ENCODE measurements around the gene THRSP.
A peak's percentile ranks its signal among the peaks of the same experiment; 100 is the strongest.
"Not testable (repeated sequence)": the region's sequence is repeated elsewhere in the genome, so short reads cannot be mapped to it uniquely, and the experiment has no call there.

The THRSP gene, protein sequence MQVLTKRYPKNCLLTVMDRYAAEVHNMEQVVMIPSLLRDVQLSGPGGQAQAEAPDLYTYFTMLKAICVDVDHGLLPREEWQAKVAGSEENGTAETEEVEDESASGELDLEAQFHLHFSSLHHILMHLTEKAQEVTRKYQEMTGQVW

DNA sequence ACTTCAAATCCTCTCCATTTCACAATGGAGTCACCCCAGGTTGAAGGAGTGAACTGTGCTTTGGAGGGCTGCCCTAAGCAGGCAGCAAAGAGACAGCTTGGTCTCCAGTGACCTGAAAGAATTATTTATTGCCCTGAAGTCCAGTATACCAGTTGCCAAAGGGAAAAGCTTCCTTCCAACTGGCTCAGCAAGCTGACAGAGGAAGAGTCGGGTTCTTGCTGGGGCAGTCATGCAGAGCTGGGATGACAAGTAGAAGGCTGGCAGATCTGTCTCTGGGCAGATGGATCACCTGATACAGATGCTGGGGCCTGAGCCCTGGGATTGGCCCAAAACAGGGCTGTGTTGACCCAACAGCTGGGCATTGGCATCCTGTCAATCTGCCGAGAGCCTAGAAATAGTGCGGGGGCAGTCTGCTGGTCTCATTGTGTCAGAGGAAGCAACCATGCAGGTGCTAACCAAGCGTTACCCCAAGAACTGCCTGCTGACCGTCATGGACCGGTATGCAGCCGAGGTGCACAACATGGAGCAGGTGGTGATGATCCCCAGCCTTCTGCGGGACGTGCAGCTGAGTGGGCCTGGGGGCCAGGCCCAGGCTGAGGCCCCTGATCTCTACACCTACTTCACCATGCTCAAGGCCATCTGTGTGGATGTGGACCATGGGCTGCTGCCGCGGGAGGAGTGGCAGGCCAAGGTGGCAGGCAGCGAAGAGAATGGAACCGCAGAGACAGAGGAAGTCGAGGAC, at the start of gene THRSP:
THRSP (plus strand) TSS at position 422 of the 742 bp plus-strand sequence; CDS start at position 443, 21 bp downstream.
- no peak for DNase-seq (ENCODE audit: low read depth, low spot score)

DNA sequence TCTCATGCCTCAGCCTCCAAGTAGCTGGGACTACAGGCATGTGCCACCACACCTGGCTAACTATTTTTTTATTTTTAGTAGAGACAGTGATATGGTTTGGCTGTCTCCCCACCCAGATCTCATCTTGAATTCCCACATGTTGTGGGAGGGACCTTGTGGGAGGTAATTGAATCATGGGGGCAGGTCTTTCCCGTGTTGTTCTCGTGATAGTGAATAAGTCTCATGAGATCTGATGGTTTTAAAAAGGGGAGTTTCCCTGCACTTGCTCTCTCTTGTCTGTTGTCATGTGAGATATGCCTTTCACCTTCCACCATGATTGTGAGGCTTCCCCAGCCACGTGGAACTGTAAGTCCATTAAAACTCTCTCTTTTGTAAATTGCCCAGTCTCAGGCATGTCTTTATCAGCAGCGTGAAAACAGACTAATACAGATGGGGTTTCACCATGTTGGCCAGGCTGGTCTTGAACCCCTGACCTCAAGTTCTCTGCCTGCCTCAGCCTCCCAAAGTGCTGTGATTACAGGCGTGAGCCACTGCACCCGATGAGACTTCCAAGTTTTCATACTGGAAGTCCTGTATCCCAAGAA, 48.6 kb upstream of the THRSP start:
- not testable (repeated sequence) for DNase-seq (ENCODE audit: low read depth, low spot score)

DNA sequence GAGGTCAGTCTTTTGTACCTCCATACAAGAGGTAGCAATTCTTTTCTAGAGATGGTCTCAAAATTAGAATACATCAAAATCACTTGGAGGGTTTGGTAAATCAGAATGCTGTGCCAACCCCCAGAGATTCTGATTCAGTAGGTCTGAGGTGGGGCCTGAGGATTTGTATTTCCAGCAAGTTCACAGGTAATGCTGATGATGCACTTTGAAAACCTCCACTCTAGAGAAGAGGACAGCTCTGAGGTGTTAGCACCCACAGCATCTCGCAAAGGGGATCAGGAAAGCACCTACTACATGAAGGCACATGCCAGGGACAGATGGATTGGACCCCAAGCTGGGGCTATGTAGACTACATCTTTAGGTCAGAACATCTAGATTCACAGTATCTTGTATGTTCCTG, 47.8 kb upstream of the THRSP start:
- no peak for DNase-seq (ENCODE audit: low read depth, low spot score)

DNA sequence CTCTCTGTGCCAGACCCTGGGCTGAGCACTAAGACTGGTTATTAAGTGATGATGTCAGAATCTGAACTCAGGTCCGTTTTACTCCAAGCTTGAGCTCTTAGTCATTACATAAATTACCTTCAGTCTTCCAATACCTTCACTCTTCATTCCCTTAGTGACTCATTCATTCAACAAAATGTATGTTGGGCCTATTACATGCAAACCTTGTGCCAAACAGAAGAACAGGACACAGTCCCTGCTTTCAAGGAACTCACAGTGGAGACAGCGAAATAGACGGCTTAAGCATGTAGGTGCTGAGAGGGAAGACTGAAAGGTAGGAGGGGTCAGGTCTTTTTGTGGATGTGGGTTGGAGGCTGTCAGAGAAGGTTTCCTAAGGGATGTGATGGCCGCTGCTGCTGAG, 43.9 kb upstream of the THRSP start:
- DNase-seq (ENCODE audit: low read depth, low spot score) = no peak

DNA sequence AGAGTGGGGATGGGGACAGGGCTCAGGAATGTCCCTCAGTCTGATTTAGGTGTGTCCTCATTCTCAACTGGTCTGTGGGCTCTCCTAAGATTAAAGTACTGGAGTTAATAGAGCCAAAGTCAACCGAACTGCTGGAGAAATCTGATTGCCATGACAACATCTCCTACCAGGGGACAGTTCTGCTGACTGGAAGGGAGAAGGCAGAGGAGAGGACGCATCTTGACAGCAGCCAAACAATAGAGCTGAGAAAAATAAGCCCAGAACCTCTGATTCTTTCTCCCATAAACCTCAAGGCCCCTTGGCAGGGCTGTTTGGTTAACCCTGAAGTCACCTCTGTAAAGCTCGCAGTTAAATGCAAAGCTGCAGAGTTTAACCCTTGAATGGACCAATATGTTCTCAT, 43.4 kb upstream of the THRSP start:
- no peak for DNase-seq (ENCODE audit: low read depth, low spot score)

DNA sequence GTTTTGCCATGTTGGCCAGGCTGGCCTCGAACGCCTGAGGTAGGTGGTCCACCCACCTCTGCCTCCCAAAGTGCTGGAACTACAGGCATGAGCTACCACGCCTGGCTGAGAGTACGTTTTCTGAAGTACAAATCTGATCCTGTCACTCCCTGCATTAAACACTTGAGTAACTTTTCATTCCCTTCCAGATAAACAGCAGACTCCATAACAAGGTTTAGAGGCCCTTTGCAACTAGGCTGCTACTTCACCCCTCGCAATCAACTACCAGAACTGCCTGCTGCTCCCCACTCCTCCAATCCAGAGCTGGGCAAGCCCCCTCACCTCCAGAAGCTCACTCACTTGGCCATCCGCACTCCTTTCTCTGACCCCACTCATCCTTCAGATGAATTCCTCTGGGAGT, 42.0 kb upstream of the THRSP start:
- no peak for DNase-seq (ENCODE audit: low read depth, low spot score)

DNA sequence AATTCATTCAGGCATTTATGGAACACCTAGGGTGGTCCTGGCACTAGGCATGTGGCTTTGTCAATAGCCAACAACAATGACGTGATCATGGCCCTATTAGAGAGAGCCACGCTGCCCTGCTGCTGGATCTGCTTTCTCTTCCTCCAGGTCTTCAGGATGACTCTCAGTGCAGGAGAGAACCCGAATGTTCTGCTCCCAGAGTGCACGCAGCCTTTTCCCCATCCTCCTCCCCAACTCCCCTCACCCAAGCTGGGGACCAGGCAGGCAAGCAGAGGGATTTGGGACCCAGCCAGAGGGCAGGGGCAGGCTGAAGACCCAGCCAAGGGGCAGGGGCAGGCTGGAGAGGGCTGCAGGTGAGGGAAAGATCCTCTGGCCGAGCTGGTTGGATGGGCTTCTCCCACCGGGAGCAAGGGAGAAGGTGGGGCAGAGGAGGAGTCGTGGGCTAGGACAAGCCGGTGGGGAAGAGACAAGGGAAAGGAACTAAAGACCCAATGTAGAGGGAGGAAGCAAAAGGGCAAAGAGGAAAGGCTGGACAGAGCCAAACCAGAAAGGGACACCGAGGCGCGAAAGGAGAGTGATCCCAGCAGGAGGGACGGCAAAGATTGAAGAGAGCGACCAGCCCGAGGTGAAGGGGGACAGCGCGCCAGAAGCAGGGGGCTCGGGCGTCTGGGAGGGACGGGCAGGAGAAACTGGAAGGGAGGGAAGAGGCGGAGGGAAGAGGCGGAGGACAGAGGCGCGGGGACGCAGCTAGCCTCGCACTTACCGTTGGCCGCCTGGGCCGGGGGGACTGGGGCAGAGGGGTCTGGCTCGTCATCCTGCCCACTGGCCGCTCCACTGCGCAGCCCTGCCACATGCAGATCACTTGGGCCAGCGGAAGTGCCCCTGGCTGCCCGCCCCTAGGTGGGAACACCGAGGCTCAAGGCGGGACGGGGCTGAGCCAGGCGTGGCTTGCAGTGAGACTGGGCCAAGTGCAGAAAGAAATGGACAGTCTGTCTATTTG, 41.0 kb upstream of the THRSP start, which contains the start of gene KCTD14:
KCTD14 (minus strand) TSS at position 880 of the 1,000 bp plus-strand sequence; CDS start at position 853, 27 bp downstream.
- DNase-seq (ENCODE audit: low read depth, low spot score) = no peak

DNA sequence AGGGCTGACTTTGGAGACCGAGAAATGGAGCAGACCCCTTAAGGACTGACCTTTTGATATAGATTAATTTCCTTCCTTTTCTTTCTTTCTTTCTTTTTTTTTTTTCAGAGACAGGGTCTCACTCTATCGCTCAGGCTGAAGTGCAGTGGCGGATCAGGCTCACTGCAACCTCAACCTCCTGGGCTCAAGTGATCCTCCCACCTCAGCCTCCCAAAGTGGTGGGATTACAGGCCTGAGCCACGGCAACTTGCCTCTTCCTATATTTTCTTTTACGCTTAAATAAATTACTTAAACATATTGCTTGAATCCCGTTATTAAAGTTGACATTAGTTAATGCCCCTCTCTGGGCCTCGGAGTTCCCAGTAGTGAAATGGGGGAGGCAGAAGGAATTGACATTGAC, 40.2 kb upstream of the THRSP start:
- DNase-seq (ENCODE audit: low read depth, low spot score) = no peak

DNA sequence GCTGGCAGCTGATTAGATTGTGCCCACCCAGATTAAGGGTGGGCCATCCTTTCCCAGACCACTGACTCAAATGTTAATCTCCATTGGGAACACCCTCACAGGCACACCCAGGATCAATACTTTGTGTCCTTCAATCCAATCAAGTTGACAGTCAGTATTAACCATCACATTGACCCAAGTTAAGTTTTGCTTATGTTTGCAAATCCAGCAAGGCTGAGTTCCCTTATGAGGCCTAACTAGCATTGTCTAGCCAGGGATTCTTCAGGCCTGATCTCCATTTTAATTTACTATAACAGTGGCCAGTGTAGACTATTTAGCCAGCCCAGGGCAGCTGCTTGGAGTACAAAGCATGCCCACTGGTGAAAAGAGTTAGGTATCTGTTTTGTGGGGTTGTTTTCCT, 38.3 kb upstream of the THRSP start:
- no peak for DNase-seq (ENCODE audit: low read depth, low spot score)

DNA sequence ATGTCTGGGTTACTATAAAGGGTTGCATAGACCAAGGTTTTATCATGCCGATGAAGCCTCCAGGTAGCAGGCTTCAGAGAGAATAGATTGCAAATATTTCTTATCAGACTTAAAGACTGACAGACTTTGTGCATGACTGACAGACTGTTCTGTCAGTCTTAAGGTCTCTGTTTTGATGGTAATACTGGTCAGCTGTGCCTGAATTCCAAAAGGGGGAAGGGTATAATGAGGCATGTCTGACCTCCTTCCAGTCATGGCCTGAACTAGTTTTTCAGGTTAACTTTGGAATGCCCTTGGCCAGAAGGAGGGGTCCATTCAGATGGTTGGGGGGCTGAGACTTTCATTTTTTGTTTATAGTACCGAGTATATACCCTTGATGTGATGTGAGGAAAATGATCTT, 35.9 kb upstream of the THRSP start:
- DNase-seq (ENCODE audit: low read depth, low spot score) = no peak

DNA sequence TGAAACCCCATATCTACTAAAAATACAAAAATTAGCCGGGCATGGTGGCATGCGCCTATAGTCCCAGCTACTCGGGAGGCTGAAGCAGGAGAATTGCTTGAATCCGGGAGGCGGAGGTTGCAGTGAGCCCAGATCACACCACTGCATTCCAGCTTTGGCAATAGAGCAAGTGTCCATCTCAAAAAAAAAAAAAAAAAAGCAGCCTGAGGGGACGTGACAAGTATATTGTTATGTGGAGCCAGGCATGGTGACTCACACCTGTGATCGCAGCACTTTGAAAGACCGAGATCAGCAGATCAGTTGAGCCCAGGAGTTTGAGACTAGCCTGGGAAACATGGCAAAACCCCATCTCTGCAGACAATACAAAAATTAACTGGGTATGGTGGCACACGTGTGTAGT, 35.2 kb upstream of the THRSP start:
- DNase-seq (ENCODE audit: low read depth, low spot score) = not testable (repeated sequence)

DNA sequence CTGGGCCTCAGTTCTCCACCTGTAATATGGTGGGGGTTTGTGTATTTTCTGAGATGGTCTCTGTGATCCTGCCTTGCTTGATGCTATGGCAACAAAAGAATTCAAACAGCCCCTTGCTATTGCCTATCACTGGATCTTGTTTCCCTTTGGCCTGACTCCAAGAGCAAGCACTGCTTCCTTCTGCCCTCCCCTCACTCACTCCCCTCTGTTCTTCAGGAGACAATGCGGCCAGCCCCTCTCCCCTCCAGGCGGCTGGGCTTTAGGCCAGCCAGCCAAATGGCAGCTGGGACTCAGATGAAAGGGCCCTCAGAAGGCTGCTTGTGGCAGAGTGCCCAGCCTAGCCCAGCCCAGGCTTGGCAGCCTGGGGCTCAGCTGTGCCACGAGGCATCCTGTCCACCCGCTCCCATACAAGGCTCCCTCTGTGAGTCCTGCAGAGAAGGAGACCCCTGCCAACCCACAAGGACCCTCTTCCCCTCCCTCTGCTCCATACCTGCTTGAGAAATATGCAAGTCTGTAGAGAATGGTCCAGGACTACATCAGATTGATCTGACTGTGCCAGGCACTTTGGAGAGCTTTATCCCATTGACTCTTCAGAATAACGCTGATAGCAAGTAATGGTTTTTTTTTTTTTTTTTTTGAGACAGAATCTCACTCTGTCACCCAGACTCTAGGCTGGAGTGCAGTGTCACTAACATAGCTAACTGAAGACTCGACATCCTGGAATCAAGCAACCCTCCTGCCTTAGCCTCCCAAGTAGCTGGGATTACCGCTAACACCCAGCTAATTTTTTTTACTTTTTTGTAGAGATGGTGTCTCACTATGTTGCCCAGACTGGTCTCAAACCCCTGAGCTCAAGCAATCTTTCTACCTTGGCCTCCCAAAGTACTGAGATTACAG, 33.0 kb upstream of the THRSP start:
- DNase-seq (ENCODE audit: low read depth, low spot score) = peak; percentile 81

DNA sequence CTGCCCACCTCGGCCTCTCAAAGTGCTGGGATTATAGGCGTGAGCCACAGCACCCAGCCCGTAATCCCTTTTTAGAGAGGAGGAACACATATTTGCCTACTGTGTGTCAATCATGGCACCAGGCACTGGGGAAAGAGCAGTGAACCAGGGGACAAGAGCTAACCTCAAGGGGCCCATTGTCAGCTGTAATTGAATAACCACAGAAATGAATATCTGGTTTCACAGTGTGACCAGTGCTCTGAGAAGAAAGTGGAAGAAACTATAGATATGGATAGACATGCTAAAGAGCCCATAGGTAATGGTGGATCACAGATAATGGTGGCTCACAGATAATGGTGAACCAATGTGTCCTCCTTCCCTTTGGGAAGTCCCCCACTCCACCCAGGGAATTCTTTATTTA, 32.0 kb upstream of the THRSP start:
- DNase-seq (ENCODE audit: low read depth, low spot score) = no peak

DNA sequence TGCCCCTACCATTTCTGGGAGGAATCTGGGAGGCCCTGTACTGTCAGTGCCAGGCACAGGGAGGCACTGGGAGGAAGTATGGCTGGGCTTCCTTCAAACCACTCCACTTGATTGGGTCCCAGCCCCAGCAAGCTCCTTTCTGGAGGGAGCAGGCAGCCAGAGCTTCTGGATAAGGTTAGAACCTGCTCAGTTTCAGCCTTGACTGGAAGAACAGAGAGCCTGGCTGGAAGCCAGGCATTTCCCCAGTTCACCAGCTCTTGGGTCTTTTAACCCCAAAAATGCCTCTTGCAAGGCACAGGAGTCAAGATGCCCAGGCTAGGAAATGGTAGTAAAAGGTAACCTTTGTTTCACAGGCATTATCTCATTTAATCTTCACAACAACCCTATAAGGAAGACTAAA, 31.6 kb upstream of the THRSP start:
- DNase-seq (ENCODE audit: low read depth, low spot score) = no peak

DNA sequence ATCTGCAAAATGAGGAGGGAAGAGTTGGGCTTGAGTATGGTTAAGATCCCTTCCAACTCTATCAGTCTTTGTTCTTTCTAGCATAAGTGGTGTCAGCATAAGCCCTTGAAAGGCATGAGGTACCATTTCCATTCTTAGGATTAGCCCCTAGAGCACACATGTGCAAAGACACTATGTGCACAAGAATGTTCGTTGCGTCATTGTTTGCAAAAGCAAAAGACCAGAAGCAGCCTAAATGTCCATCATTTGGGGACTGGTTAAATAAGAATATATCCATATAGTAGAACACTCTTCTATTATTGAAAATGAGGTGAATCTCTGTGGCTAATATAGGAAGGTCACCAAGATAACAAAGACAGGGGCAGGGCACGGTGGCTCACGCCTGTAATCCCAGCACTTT, 30.6 kb upstream of the THRSP start:
- DNase-seq (ENCODE audit: low read depth, low spot score) = no peak

DNA sequence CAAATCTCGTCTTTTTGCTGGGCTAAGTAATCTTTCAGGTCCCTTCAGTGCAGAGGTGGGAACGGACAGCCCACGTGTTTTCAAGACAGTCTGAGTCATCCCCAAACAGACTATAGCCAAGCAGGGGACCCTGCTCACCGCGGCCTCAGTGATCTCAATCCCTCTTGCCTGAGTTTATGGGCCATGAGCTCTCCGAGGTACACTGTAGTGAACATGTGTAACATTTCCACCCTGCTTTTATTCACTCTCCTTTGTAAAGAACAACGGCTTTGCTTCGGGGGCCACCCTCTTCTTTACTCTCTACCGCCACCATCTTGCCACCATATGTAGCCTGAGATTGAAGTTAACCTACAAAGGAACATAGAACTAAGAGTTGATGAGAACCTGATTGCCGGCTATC, 29.0 kb upstream of the THRSP start:
- no peak for DNase-seq (ENCODE audit: low read depth, low spot score)

DNA sequence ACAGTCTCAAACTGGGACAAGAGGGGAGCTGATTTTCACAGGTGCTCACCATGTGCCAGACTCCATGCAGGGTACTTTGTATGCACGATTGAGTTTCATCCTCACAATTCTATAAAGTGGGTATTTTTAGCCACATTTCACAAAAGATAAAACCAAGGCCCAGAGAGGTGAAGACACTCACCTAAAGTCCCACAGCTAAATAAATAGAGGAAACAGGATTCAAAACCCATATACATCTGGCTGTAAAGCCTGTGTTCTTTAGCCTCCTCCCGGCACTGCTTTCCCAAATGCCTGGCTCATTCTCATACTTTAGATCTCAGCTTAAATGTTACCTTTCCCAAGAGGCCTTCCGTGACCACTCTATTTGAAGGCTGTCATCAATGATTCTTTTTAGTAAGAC, 27.3 kb upstream of the THRSP start:
- DNase-seq (ENCODE audit: low read depth, low spot score) = no peak

DNA sequence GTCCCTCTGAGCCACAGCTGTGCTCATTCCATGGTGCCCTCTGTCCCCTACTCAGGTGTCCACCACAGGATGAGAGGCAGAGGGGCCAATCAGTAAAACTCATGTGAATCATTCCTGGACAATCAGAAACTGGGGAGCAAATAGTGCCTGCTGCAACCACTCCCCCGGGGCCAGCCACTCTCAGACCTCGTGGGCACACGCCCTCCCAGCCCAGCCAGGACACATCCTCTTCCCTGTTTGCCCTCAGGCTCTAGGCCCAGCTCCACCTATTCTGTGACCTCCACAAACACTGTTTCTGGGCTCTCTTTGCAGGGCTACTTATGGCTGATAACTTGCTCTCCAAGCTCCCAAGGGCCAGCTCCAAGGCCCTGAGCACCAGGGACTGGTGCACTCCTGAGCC, 26.6 kb upstream of the THRSP start:
- no peak for DNase-seq (ENCODE audit: low read depth, low spot score)

DNA sequence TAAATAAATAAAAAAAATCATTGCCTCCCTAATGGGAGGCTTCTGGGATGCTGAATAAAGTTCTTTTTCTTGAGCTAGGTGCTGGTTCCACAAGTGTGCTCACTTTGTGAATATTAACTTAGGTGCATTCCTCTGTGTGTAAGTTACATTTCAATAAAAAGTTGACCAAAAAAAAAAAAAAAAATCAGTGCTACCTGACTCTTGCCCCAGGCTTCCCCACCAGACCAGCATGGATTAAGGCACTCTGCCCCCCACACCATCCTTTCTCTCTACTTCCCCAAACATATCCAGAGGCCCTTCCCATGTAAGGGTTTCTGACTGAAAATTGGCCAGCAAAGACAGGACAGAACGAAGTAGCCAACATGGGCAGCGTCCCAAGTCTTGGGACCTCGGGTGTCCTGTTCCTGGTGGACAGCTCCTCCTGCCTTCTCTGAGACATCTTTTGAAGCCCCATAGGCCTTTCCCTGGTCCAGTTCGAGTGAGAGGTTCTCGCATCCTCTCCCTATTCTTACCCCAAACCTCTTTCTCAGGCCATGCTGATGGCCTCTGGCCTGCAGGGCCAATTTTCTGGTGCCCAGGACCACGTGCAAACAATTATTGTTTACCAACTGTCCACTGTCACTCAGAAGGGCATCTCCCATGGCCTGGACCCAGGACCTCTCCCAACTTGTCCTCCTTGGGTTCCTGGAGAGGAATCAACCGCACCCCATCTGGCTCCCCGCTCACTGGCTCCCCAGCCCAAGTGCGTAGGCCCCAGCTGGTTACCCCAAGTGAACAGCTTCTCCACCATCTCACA, 25.6 kb upstream of the THRSP start:
- DNase-seq (ENCODE audit: low read depth, low spot score) = no peak

DNA sequence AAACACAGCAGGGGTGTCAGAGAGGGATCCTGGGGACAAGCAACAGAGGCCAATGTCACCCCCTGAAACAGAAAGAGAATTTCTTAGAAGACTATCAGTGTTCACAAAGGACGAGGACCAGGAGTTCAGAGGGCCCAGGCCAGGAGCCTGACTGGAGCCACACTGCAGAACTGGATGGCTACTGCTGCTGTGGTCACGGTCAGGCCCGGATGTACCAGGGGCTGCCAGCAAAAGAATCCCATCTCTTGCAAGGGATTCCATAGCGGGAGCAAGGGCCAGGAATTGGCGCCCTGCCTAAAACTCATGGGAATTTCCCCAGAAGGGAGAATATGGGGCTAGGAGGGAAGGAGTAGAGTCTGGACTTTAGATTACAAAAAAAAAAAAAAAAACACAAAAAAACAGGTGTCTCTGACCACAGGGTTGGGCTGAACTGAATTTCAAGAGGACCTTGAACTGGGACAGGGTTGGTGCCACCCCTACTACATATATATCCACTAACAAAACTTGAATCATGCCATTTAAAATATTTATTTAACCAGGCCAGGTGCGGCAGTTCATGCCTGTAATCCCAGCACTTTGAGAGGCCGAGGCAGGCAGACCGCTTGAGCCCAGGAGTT, 24.9 kb upstream of the THRSP start:
- no peak for DNase-seq (ENCODE audit: low read depth, low spot score)

All from brain pericyte (primary cell).